Kidney (tissue), 14 donors: ENCODE measurements around the gene PLPPR5. TPM values are rescaled to one million over a fixed set of nuclear protein-coding genes. Genes with fewer than 3 reads are reported as not detected.

Experiments used
- DNase-seq, 5 donors: peaks; one replicate each; pipeline ENCODE4 v3.0.0-alpha.2; 2013 to 2020
- FAIRE-seq: peaks from 2 replicates; lab custom pipeline; 2012; peaks lifted over from hg19 to GRCh38; lab: Jason Lieb, UNC
- H3K27ac ChIP-seq, 2 donors: one replicate each; pipeline ENCODE4 v1.7.0; 2013; ENCODE audit warnings: low read depth in 2 of 2, low read length in 2 of 2, inconsistent platforms in 1 of 2
- H3K27me3 ChIP-seq: one replicate; pipeline ENCODE4 v1.7.1; 2013; ENCODE audit warnings: low read length, inconsistent platforms; ENCODE audit not compliant: control insufficient read depth, insufficient read depth
- H3K36me3 ChIP-seq, 3 donors: one replicate each; pipeline versions ENCODE4 v1.7.0 to v1.7.1; 2013; ENCODE audit warnings: low read length in 3 of 3, control low read depth in 1 of 3, inconsistent platforms in 1 of 3; ENCODE audit not compliant: insufficient read depth in 3 of 3, control insufficient read depth in 2 of 3
- H3K4me1 ChIP-seq, 3 donors: one replicate each; pipeline versions ENCODE4 v1.7.0 to v1.7.1; 2013; ENCODE audit warnings: low read length in 3 of 3, inconsistent platforms in 1 of 3, low read depth in 1 of 3; ENCODE audit not compliant: control insufficient read depth in 2 of 3, insufficient read depth in 2 of 3
- H3K4me3 ChIP-seq, 3 donors: one replicate each; pipeline versions ENCODE4 v1.7.0 to v1.8.1; 2013; ENCODE audit warnings: low read length in 3 of 3, control low read depth in 1 of 3, inconsistent platforms in 1 of 3
- H3K9ac ChIP-seq, 3 donors: one replicate each; pipeline versions ENCODE4 v1.7.0 to v1.7.1; 2013; ENCODE audit warnings: low read length in 3 of 3, control low read depth in 1 of 3, inconsistent platforms in 1 of 3
- H3K9me3 ChIP-seq, 3 donors: one replicate each; pipeline versions ENCODE4 v1.7.0 to v1.7.1; 2013; ENCODE audit warnings: low read length in 3 of 3, control low read depth in 1 of 3, inconsistent platforms in 1 of 3; ENCODE audit not compliant: control insufficient read depth in 2 of 3, insufficient read depth in 1 of 3
- intact Hi-C: fragments of 100-400 bp; cut with DNase I; formaldehyde crosslinking; loops from one replicate; pipeline ENCODE4 v1.11.1; 2022
- polyA plus RNA-seq: library from polyadenylated mRNA; stranded (reverse); fragments of 350-450 nt; fragmentation: Illumina TruSeq; extraction: RNeasy Lipid Tissue Mini Kit (QIAGEN cat#74804); gene quantifications from one replicate; pipeline ENCODE4 v1.2.3, GENCODE V29; 2014; ENCODE audit warnings: low read depth, low replicate concordance; ENCODE audit not compliant: insufficient read depth
- total RNA-seq: library from RNA; stranded (reverse); fragmentation: NEBNext Ultra II Directional; extraction: Animal tissue kit (Norgen Biotek cat#: 25700); gene quantifications from one replicate; pipeline ENCODE4 v1.2.1, GENCODE V29; 2021
- TF ChIP-seq, protein P1 (sequence below): IDR thresholded peaks from 3 replicates; pipeline ENCODE4 v1.5.1; 2012; ENCODE audit warnings: mild to moderate bottlenecking, moderate library complexity, borderline replicate concordance; ENCODE audit not compliant: insufficient read depth; ENCODE audit errors: extremely low read depth
- donor health status: control.
- donor health status: control.
- donor health status: control.
- donor health status: control.
- donor health status: control.
- donor health status: DM: yes; HTN: yes; CAD: no.
- donor health status: Normal renal cell carcinoma (clear cell type).

The PLPPR5 gene
- total and polyA plus RNA-seq, 2 donors from 2014 or later, result 0.09 TPM; not detected in 1

DNA sequence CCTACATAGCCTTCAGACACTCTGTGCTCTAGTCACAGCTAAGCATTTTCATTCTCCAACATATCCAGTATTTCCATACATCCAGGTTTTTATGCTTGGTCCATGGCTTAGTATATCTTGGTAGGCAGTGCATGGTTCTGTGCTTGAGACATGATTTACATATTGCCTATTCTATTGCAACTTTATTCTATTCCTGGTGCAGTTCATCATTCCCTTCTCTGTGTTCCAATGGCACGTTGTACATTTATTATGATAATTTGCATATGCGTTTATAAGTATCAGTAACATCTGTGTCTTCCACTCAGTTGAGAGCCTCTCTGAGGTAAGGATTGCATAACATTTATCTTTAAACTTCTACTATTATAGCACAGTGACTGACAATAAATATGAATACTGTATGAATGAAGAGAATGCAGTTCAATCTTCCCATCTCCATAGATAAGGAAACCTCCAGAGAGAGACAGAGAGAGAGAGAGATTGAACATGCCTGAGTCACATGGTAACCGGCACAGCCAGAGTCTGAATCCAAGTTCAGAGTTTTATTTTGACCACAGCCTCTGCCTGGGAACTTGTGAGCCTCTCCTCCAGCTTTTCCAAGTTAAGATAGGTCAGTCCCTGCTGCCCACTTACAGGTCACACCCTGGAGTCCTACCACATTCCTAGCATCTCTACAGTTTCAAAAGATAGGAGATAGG, 41.5 kb downstream of the PLPPR5 start:
- no peak overlapping the region for H3K9ac ChIP-seq
- H3K9me3 ChIP-seq, result no peaks in the 10 kb centered on the region
- H3K27ac ChIP-seq, result no peak overlapping the region
- intact Hi-C loops, result no loop called here
- TF ChIP-seq, protein P1, sequence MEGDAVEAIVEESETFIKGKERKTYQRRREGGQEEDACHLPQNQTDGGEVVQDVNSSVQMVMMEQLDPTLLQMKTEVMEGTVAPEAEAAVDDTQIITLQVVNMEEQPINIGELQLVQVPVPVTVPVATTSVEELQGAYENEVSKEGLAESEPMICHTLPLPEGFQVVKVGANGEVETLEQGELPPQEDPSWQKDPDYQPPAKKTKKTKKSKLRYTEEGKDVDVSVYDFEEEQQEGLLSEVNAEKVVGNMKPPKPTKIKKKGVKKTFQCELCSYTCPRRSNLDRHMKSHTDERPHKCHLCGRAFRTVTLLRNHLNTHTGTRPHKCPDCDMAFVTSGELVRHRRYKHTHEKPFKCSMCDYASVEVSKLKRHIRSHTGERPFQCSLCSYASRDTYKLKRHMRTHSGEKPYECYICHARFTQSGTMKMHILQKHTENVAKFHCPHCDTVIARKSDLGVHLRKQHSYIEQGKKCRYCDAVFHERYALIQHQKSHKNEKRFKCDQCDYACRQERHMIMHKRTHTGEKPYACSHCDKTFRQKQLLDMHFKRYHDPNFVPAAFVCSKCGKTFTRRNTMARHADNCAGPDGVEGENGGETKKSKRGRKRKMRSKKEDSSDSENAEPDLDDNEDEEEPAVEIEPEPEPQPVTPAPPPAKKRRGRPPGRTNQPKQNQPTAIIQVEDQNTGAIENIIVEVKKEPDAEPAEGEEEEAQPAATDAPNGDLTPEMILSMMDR, result no peak
- no peaks in the 10 kb centered on the region for H3K27me3 ChIP-seq
- no peak overlapping the region for H3K4me3 ChIP-seq
- no peak for FAIRE-seq
- H3K4me1 ChIP-seq, result no peaks in the 10 kb centered on the region
- DNase-seq, result no peak
- H3K36me3 ChIP-seq, result no peaks in the 10 kb centered on the region

DNA sequence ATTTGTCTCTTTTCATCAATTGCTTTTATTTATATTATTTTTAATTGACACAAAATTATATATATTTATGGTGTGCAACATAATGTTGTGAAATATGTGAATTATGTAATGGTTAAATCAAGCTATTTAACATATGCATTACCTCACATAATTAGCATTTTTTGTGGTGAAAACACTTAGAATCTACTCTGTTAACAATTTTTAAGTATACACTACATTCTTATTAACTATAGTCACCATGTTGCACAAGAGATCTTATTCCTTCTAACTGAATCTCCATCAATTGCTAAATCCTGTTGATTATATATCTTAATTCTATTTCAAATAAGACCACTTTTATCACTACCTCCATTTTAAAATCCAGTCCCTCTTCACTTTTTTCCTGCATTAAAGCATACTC, 42.5 kb downstream of the PLPPR5 start:
- TF ChIP-seq, protein P1, result no peak
- Histone ChIP-seq H3K27ac (no peak overlapping the region), H3K36me3 (no peaks in the 10 kb centered on the region), H3K9ac (no peak overlapping the region), H3K9me3 (no peaks in the 10 kb centered on the region), H3K27me3 (no peaks in the 10 kb centered on the region), H3K4me3 (no peak overlapping the region), H3K4me1 (no peaks in the 10 kb centered on the region)
- DNase-seq (no peak), FAIRE-seq (no peak)
- intact Hi-C loops, result no loop called here

DNA sequence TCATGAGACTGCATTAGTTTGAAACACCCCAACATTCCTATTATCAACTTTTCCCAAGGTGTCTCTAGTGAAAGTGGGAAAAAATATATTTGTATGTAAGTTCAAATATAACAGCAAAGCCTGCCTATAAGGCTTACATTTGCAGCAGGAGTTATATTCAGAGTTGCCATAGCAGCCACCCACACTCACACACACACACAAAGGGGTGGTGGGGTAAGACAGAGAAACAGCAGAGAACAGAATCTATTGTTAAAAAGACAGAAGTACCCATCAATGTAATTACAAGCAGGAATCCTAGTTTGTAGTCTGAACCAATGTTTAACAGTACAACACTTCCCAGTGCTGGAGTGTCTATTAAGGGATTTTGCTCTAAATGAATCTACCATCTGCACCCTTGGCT, 55.0 kb downstream of the PLPPR5 start:
- Histone ChIP-seq H3K27me3 (no peaks in the 10 kb centered on the region), H3K4me3 (no peak overlapping the region), H3K36me3 (no peaks in the 10 kb centered on the region), H3K9ac (no peak overlapping the region), H3K4me1 (no peaks in the 10 kb centered on the region), H3K27ac (no peak overlapping the region), H3K9me3 (no peaks in the 10 kb centered on the region)
- intact Hi-C loops, result no loop called here
- TF ChIP-seq, protein P1, result no peak
- DNase-seq, result no peak
- no peak for FAIRE-seq

- intact Hi-C loops, result no loop called here
- H3K9ac ChIP-seq, result no peak overlapping the region
These were observed 55.5 kb downstream of the PLPPR5 start for GRCh38 chr1:98949166-98949565.

More at GRCh38 chr1:98949166-98949565, 55.5 kb downstream of the PLPPR5 start:
- FAIRE-seq, result no peak
- Histone ChIP-seq H3K9me3 (no peaks in the 10 kb centered on the region), H3K27ac (no peak overlapping the region), H3K4me1 (no peaks in the 10 kb centered on the region), H3K36me3 (no peaks in the 10 kb centered on the region), H3K27me3 (no peaks in the 10 kb centered on the region), H3K4me3 (no peak overlapping the region)
- no peak for DNase-seq
- TF ChIP-seq, protein P1, result no peak
